HT-29 (cell line): ENCODE data around the gene PDPK1. TPM values are rescaled to one million over a fixed set of nuclear protein-coding genes. Genes with fewer than 3 reads are reported as not detected.
"Not testable (repeated sequence)": the region's sequence is repeated elsewhere in the genome, so short reads cannot be mapped to it uniquely, and the experiment has no call there.

Source experiments
- DNase-seq: peaks from one replicate; pipeline ENCODE4 v3.0.0-alpha.2; 2015; ENCODE audit warnings: low spot score
- total RNA-seq: library from RNA; depleted of rRNA; stranded (reverse); fragments of >200 nt; shearing (Covaris generic); gene quantifications from 2 replicates; pipeline ENCODE4 v1.2.3, GENCODE V29; 2014

PDPK1 gene
- total RNA-seq, 1 experiment from 2014 or later: 21.2 TPM

GRCh38 chr16:2540912-2541311, 3.1 kb downstream of the PDPK1 start:
- DNase-seq: not testable (repeated sequence)

- peak; percentile 3 for DNase-seq
Measured at GRCh38 chr16:2541409-2541808, 3.6 kb downstream of the PDPK1 start.

GRCh38 chr16:2543771-2544170, 6.0 kb downstream of the PDPK1 start:
- not testable (repeated sequence) for DNase-seq

- not testable (repeated sequence) for DNase-seq
Measured at GRCh38 chr16:2550283-2550878, 12.6 kb downstream of the PDPK1 start.

GRCh38 chr16:2551420-2551889, 13.6 kb downstream of the PDPK1 start:
- peak; percentile 23 for DNase-seq

- not testable (repeated sequence) for DNase-seq
Measured at GRCh38 chr16:2554709-2555425, 17.0 kb downstream of the PDPK1 start.

GRCh38 chr16:2557150-2557549, 19.3 kb downstream of the PDPK1 start:
- not testable (repeated sequence) for DNase-seq

GRCh38 chr16:2560131-2560797, 22.4 kb downstream of the PDPK1 start:
- not testable (repeated sequence) for DNase-seq

GRCh38 chr16:2560798-2561133, 22.9 kb downstream of the PDPK1 start:
- not testable (repeated sequence) for DNase-seq

GRCh38 chr16:2567506-2567905, 29.7 kb downstream of the PDPK1 start:
- not testable (repeated sequence) for DNase-seq

GRCh38 chr16:2568573-2568972, 30.8 kb downstream of the PDPK1 start:
- DNase-seq: not testable (repeated sequence)

GRCh38 chr16:2572704-2573103, 34.9 kb downstream of the PDPK1 start:
- DNase-seq: not testable (repeated sequence)

GRCh38 chr16:2575839-2576238, 38.0 kb downstream of the PDPK1 start:
- not testable (repeated sequence) for DNase-seq

- not testable (repeated sequence) for DNase-seq
Measured at GRCh38 chr16:2577044-2577443, 39.2 kb downstream of the PDPK1 start.

GRCh38 chr16:2578905-2579304, 41.1 kb downstream of the PDPK1 start:
- not testable (repeated sequence) for DNase-seq

GRCh38 chr16:2580143-2580542, 42.3 kb downstream of the PDPK1 start:
- DNase-seq: peak; percentile 25

- DNase-seq: not testable (repeated sequence)
Measured at GRCh38 chr16:2580818-2581217, 43.0 kb downstream of the PDPK1 start.

- no peak for DNase-seq
Measured at GRCh38 chr16:2584729-2585650, 47.2 kb downstream of the PDPK1 start.

- DNase-seq: no peak
Measured at GRCh38 chr16:2585651-2586081, 47.8 kb downstream of the PDPK1 start.

- DNase-seq: no peak
Measured at GRCh38 chr16:2586241-2586640, 48.4 kb downstream of the PDPK1 start.

GRCh38 chr16:2586901-2587480, 49.2 kb downstream of the PDPK1 start:
- no peak for DNase-seq
